Activated T-cell treated with anti-CD3 and anti-CD28 coated beads for 24 hours (primary cell): ENCODE data around the gene PNKP.

Experiments
- DNase-seq: peaks from one replicate; pipeline ENCODE4 v3.0.0-alpha.2; 2020; ENCODE audit warnings: low read depth

PNKP gene

DNA sequence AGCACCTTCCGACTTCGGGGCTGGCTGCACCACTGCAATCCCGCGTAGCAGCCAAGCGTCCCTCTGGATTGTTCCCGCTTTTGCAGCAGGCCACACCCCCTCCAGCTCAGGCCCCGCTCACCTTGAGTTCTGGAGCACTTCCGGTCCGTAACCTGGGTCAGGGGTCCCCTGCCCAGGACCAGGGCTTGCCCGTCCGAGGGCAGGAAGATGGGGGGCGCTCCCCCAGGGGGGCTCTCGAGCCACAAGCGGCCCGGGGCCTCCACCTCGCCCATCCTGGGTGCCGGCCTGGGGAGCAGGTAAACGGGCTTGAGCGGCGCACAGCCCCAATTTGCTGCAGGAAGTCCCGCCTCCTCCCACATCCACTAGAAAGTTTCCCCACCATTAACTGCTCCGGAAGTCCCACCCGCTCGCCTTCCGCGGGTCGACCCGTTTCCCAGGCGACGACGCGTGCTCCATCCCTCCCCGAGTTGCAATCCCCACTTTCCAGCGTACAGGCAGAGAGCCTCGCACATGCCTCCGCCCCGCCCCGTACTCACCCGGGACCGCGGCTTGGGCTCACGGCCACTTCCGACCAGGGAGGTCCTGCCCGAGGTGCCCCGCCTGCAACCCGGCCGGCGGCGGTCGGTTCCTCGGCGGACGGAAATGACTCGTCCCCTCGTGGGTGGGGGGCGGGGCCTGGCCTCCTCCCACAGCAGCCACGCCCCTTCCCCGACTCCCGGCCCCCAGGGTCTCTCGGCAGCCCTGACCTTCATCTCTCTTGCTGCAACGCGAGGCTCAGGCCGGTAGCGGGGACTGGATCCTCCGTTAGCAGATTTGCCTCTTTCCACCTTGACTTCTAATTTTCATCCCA is at the start of gene PNKP:
Gene PNKP (minus strand): TSS at position 644 of the 850 bp plus-strand sequence. CDS start 372 bp downstream, at position 272.
- DNase-seq = peak; percentile 86

DNA sequence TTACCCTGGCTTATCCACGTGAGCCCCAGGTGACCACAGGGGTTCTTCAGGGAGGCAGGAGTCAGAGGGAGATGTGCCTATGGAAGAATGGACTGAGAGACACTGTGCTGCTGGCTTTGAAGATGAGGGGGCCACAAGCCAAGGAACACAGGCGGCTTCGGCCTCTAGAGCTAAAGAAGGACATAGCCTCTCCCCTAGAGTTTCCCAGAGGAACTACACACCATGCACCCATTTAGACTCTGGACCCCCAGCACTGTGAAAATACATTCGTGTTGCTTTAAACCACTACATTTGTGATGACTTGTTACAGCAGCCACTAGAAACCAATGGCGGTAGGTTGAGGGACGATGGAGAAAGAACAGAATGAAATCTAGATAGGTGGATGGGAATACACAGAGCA is 47.9 kb upstream of the PNKP start:
- DNase-seq = no peak

DNA sequence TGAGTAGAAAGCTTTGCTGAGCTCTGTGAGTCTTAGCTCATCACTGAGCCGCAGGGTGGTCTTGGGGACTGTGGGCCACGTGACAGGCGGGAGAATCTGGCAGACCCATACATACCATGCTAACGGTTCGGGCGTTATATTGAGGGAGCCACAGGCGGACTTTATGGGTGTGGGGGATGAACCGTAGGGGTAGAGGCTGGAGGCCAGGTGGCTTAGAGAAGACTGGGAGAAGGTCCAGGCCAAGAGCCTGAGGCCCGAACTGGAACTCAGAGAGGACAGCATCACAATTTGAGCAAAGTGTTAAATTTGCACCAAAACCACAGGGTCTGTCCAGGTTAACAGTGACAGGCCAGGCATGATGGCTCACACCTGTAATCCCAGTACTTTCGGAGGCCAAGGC is 46.3 kb upstream of the PNKP start:
- no peak for DNase-seq

DNA sequence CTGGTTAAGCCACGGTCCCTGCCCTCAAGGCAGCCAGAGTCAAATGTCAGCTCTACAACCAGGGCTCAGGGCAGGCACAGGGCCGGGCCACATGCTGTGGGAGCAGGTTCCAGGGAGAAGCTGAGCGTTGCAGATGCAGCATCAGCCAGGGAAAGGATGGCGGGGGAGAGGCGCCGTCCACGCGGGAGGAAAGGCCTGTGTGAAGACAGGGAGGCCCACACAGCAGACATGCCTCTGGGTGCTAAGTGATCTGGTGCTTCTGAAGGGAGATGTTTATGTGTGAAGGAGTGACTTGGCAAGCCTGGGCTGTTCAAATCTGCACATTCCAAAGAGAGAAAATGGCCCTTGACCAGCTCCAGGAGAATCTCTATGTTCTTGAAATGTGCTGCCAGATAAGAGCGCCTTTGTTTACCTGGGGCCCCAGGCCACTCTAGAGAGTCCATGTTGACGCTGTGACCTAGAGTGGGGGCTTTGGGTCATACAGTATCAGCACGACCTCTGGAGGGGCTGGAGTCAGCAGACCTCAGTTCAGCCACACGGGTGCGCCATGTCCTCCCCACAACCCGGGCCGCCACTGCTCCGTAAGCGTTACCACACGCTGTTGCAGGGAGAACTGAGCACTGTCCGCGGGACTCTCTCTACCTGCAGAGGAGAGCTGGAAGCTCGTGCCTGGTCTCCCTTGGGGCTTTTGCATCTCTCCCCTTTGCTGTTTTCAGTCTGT is 45.7 kb upstream of the PNKP start:
- no peak for DNase-seq

DNA sequence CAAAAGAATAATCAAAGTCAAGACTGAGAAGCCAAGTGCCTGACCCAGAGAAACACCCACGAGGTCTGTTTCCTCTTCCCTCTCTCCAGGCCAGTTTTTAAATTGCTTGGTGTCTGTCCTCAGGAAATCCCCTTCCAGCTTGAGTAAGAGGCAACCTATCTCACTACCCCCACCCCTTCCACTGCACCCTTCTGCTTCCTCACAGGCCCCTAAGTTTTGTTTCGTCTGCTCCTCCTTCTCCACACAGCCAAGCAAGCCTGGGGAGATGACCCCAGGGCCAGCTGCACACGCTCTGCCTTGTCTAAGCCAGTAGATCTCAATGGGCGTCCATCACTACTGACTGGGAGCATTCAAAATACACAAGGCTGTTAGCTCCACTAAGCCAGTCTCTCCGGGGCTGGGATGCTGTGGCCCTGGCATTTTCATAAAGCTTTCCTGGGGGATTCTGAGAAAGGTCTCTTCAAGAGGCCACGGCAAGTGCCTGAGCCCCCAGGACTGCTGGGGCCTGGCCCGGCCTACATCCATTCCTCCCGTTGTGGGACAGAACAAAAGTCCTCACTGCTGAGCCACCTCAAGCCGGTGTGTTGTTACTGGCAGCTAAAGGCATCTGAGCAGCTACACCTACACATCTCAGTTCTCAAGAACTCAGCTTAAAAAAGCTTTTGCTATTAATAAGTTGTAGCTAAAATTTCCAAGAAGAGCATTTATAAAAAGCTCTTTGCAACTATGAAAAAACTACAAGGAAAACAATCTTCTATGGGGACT is 44.2 kb upstream of the PNKP start:
- DNase-seq = peak; percentile 25

DNA sequence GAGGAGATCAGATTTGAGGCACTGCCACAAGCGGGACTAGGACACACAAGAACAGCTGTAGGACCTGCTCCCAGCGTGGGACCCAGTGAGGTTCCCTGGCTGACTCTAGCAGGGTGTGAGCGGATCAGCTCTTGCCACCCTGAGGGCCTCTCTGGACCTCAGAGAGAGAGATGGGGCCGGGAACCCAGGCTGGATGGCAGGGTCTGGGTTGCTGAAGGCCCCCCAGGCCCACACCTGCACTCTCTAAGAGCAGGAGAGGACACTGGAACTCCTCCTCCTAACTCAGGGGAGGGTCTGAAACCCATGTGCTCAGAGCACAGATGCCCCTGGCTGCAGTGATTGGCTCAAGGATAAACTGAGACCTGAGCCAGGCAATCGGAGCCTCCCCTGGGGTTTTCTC is 42.8 kb upstream of the PNKP start:
- no peak for DNase-seq

DNA sequence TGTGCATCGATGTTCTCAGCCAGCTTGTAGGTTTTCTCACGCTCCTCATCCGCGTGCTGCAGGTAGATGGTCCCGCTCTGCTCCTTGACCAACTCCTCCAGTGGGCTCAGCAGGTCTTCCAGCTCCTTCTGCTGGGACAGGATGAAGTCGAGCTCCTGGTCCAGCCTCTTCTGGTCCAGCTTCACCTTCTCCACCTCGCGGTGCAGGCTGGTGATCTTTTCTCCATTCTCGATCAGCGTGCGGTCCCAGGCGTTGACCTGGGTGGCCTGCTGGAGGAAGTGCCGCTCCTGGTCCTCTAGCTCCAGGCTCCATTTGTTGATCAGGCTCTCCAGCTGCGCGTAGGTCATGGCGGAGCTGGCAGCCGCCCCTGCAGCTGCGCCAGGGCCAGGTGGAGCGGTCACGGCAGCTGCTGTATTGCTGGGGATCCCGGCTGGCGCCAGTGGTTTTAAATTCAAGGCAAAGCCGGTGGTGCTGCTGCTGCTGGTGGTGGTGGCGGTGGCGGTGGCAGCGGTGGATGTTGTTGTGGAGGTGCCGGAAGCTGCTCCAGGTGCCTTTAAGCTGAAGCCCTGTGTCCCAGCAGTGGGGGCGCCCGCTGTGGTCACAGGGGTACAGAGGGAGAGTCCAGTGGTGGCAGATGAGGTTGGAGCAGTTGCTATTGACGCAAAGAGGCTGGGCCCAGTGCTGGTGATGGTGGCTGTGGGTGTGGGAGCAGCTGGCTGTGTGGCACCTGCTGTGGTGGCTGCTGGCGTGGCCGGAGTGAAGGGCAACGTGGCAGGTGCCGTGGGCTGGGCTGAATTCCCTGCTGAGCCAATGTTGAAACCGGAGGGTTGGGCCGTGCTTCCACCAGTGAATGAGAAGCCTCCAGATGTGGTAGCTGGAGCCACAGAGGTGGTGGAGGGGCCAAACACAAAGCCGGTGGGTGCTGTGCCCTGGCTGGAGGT is 41.4 kb upstream of the PNKP start:
- DNase-seq = no peak

DNA sequence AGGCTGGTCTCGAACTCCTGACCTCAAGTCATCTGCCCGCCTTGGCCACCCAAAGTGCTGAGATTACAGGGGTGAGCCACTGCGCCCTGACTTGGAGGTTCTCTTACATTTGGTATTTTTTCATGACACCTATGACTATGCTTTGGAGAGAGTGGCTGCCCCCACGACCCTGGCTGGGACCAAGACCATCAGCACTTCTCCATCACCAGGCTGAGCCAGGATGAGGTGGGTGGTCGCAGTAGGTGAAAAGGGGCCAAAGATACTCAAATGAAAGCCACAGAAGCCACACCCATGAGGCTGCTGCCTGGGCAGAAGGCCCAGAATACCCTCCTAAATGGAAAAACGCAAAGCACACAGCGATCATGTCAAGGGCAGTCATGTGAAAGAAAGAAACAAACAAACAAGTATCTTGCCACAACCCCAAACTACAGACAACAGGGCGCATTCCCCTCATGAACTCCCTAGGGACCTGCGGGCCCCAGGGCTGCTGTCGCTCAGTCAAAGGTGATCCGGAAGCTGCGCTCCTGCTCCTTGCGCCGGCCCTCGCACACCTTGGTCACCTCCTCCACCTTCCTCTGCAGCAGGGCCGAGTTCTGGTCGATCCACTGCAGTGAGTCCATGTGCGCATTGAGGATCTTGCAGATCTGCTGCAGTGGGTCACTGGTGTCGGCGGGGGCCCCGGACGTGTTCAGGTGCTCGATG is 40.5 kb upstream of the PNKP start:
- no peak for DNase-seq

DNA sequence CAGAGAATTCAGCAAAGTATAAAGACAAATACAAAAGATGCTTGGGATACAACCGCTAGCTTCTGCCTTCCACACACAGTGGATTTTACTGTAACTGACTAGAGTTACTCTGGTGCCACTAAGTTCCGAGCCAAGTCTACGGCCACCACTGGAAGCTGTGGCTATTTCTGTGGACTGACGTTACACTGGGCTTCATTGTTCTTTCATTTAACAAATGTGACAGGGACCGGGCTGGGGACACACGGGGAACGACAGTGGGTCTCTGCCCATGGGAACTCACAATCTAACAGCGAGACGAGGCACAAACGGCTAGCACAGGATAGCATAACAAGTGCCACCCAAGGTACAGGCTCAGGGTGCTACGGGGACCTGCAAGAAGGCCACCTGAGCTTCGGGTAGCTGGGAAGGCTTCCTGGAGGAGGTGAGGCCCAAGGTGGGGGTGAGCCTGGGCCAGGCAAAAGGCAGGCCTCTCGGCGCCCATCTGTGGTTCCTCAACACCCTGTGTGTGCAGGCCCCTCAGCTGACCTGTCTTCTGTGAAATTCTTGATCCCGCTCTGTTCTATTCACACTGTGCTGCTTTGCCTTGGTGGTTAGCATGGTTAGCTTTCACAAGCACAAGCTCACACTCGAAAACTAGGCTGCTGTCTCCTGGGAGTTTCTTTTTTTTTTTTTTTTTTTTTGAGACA is 39.6 kb upstream of the PNKP start:
- no peak for DNase-seq

DNA sequence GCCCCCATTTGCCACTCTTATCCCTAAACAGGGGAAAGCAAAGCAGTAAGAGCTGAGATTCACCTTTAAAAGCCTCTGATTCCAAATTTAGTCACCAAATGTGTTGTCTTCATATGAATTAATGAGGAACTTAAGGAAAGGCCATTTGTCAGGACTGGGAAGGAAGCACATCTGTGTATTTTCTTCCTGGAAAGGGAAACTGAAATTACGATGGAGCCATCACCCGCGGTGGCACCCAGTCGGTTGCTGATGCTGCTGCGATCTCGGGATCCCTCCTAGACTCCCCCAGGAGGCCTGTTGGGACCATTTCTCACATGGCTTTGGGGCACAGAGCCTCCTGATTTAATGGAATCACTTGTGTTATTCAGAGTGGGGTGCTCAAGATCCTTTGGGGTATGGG is 36.8 kb upstream of the PNKP start:
- no peak for DNase-seq

DNA sequence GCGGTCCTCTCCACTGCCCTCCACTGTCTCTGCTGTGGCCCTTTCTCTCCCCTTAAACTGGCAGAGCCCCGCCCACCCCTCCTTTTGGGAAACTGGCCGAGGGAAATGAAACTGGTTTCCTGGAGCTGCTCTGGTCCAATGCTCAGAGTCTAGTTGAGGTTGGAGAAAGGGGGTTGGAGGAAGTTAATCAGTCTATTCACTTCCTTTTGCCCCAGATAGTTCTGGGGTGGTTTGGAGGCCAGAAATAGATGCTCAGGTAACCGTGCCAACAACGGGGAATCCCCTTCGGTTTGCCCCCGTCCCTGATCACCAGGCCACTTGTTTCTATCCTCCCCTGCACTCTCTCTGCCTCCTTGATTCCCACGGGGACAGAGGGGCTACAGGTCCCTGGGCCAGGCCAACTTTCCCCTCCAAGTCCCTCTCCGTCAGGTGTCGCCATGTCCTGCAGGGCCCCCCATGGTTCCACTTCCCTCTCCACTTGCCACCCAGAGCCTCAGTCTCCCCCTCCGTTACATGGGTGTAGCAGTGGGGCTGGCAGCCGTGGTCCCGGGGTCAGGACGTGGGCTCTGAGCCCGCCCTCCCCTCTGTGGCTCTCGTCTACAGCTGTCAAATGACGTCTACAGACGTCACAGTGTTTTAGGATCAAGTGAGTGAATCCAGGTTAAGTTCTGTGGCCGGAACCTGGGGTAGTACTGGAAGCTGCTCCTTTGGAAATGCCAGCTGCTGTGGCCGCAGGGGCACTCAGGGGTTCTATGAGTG is 29.7 kb upstream of the PNKP start, which contains the start of gene IL4I1:
Gene IL4I1 (minus strand): TSS at position 25 of the 759 bp plus-strand sequence. CDS start 727 bp downstream, outside the sequence.
- peak; percentile 48 for DNase-seq

DNA sequence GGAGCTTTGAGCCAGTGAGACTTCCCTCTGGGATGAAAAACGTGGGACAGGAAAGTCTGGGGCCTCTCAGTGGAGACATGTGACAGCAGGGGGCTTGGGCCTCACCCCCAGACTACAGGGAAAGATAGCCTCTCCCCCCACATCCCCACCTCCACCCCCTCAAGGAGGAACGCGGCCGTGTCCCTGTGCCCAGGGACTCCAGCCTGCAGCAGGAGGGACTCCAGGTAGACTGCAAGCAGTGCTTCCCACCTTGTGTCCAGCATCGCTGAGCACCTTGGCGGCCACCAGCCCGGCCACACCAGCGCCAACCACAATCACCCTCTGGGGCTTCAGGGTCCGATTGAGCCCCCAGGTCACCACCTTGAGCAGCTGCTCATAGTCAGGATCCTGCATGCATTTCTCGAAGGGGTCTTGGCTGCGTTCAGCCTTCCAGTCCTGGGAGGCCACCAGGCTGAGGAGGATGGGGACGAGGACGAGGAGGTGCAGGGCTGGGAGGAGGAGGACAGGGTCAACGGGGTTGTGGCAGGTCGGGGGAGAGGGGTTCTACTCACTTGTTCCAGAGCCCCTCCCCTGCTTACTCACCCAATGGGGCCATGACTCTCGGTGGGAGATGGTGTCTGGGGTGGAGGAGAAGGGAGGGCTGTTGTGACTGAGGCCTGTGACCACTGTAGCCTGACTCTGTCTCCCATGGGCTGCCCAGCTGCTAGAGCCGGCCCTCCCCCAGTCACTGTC is 28.4 kb upstream of the PNKP start:
- no peak for DNase-seq

DNA sequence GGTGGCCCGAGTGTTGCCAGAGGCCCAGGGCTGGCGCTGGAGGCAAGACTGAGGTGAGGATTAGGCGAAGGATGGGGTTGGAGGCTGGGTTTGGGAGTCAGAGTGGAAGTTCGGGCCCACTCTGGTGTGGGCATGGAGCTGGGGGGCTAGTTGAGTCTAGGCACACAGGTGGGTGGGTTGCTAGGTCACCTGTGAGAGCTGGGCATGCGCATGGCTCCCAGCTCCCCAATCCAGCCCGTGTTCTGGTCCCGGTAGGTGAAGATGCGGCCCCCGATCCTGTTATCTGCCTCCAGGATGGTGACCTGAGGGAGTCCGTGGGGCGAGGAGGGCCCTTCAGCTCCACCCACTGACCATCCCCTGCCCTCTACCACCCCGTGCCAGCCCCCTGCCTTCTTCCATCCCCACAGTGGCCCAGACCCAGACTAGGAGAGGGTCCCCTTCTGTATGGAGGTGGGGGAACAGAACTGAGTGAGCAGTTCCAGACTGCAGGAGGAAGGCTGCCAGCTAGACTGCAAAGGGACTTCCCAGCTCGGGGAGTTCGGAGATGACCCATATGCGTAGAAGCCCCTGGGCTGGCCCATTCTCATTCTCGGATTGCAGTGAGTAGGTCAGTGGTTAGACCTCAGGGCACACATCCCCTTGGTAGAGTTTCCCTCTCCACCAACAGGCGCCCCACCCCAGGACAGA is 27.6 kb upstream of the PNKP start:
- peak; percentile 26 for DNase-seq

DNA sequence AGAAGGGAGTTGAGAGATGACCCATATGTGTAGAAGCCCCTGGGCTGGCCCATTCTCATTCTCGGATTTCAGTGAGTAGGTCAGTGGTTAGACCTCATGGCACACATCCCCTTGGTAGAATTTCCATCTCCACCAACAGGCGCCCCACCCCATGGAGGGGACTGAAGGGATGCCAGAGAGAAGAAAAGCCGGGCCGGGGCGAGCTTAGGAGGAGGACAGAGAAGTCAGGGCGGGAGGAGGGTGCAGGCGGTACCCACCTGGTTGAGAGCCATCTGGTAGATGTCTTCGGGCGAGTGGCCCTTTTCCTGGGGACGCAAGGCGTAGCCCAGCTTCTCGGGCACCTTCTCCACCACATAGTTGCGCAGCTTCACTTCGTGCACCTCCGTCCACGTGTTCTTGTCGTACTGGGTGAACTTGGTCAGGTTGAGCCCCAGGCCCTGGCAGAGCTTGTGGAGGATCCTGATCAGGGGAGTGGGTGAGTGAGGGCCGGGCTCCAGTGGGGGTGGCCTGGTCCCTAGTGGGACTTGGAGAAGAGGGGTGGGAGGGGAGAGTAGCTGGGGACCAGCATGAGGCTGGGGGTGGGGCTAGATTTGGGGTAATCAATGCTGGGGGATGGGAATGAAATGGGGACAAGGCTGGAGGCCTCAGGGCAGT is 26.8 kb upstream of the PNKP start:
- DNase-seq = no peak

DNA sequence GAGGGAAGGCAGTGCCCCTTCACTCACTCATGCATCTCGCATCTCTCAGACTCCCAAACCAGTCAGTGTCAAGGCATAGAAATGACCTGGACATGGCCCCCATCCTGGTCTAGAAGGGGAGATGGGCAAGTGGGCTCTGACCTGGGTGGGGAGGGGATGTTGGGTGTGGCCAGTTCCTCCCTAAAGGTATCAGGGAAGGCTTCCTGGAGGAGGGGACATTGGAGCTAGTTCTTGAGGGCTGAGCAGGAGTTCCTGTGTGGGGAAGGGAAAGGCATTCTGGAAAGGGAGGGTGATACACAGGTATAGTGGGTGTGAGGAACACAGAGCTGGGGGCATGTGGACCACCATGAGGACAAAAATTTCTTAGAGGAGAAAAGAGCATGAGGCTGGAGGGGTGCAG is 25.3 kb upstream of the PNKP start:
- DNase-seq = no peak

DNA sequence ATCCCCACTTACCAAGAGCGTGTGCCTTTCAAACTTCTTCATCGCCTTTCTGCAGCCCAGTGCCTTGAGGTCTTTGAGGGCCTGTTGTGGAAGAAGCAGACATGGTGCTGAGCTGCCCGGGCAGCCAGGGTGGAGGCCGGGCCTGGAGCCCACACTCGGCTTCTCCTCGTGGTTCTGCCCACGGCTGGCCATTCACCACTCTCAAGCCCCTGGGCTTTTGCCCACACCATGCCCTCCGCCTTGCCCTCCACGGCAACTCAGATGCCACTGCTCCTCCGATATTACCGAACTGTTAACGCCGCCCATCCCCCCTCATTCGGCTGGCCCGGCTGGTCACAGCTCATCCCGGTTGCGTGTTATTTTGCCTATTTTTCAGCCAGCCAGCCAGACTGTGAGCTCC is 24.0 kb upstream of the PNKP start:
- DNase-seq = no peak
